Measurements from ENCODE around the gene VAC14.
"Not testable (repeated sequence)": the region's sequence is repeated elsewhere in the genome, so short reads cannot be mapped to it uniquely, and the experiment has no call there.

VAC14 gene

DNA sequence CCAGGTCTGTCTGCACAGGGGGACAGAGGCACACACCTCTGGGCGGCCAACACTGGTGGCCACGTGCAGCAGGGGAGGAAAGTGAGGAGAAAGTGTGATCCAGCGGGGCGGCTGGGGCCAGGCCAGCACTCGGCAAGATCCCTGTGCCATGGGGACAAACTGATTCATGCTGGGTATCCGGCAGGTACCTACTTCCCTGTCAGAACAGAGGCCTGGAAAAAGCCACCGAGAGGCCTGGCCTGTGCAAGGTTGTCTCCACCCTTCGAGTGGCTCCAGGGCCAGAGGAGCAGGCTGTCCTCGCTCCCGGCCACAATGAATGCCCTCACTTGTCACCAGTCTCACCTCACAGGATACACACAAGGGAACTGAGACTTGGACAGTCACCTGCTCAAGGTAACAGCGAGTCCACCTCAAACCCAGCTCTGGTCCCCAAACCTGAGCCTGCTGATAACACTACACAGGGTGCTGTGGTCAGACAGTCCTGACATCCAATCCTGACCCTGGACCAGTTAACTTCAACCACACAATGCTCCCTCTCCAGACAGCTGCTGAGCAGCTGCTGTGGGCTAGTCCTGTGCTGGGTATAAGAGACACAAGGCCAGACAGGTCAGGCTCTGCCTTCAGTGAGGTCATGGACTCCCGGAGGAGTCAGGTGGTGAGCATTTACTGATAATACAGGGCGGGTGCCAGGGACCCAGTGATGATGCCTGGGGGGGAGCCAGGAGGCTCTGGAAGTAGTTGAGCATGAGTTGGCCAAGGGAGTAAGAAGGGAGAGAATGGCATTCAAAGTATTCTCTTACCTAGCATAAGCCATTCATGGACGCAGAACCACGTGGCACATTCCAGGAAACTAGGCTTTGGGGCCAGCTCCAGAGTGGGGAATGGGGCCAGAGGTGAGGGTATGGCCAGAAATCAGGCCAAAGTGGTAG lies 53.0 kb downstream of the VAC14 start:
- no peak overlapping the region for H3K27ac Mint-ChIP-seq
- no peak overlapping the region for H3K4me3 Mint-ChIP-seq
- peaks cover 67% of the 10 kb centered on the region for H3K36me3 Mint-ChIP-seq (ENCODE audit: low read depth)
- DNase-seq, result no peak
- H3K9me3 Mint-ChIP-seq, result no peaks in the 10 kb centered on the region
- peaks cover 28% of the 10 kb centered on the region for H3K4me1 Mint-ChIP-seq (ENCODE audit: low read depth)
- no peaks in the 10 kb centered on the region for H3K27me3 Mint-ChIP-seq

GRCh38 chr16:70746708-70747424 lies 54.1 kb downstream of the VAC14 start:
- Mint-ChIP-seq H3K4me1 (ENCODE audit: low read depth) (peaks cover 29% of the 10 kb centered on the region), H3K27me3 (no peaks in the 10 kb centered on the region), H3K36me3 (ENCODE audit: low read depth) (peaks cover 67% of the 10 kb centered on the region), H3K4me3 (no peak overlapping the region), H3K27ac (peak overlapping the region; percentile 87), H3K9me3 (no peaks in the 10 kb centered on the region)
- no peak for DNase-seq

DNA sequence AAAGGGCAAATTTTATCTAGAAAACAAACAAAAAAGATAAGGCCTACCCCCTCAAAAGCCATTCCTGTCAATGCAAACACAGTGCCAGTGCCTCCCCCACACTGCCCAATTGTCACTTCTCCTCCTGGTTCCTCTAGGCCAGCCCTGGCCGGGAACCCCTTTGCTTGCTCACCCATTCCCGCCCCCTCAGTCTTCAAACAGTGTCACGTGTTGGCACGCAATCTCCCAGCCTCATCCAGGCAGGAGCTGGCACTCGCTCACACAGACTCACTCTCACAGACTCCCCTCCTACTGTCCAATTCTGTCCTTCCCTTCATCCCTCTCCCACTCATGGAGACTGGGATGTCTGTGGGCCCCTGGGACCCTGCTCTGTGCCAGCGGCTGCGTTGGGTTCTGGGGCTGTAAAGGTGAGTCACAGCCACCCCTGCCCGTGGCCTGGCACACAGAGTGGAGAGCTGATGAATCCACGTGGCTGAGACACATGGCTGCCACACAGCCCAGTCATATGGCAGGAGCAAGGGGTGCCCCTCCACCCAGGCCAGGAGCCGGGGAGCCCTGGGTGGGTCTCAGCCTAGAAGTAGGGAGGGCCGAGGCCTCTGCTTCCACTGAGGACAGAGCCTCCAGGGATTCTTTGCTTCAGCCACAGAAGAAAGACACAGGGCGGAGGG lies 54.8 kb downstream of the VAC14 start:
- Mint-ChIP-seq H3K27ac (peak overlapping the region; percentile 87), H3K27me3 (no peaks in the 10 kb centered on the region), H3K36me3 (ENCODE audit: low read depth) (peaks cover 74% of the 10 kb centered on the region), H3K4me3 (no peak overlapping the region), H3K4me1 (ENCODE audit: low read depth) (peaks cover 36% of the 10 kb centered on the region), H3K9me3 (no peaks in the 10 kb centered on the region)
- no peak for DNase-seq

GRCh38 chr16:70745536-70746025 lies 55.4 kb downstream of the VAC14 start:
- no peak overlapping the region for H3K4me3 Mint-ChIP-seq
- peaks cover 75% of the 10 kb centered on the region for H3K36me3 Mint-ChIP-seq (ENCODE audit: low read depth)
- no peaks in the 10 kb centered on the region for H3K9me3 Mint-ChIP-seq
- peak overlapping the region; percentile 37 for H3K27ac Mint-ChIP-seq
- H3K27me3 Mint-ChIP-seq, result no peaks in the 10 kb centered on the region
- peaks cover 41% of the 10 kb centered on the region for H3K4me1 Mint-ChIP-seq (ENCODE audit: low read depth)
- no peak for DNase-seq

DNA sequence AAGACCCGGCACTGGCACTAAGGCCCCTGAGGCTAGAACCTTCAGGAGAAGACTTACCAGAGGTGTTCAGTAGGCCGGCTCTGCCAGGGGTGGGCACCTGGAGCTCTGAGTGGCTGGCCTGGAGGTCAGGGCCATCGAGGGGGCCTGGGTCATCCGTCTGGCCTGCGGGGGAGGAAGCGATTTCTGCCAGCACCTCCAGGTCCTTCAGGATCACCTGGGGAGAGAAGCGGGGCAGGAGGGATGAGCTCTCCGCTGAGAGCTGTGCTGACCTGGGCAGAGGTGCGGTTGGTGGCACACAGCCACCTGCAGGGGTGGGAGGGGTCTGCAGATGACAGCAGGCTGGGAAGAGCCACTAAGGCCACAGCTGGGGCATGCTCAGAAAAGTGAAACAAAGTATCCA lies 56.6 kb downstream of the VAC14 start:
- Mint-ChIP-seq H3K27me3 (no peaks in the 10 kb centered on the region), H3K9me3 (no peaks in the 10 kb centered on the region), H3K27ac (no peak overlapping the region), H3K4me1 (ENCODE audit: low read depth) (peaks cover 47% of the 10 kb centered on the region), H3K4me3 (no peak overlapping the region), H3K36me3 (ENCODE audit: low read depth) (peaks cover 77% of the 10 kb centered on the region)
- DNase-seq, result no peak

DNA sequence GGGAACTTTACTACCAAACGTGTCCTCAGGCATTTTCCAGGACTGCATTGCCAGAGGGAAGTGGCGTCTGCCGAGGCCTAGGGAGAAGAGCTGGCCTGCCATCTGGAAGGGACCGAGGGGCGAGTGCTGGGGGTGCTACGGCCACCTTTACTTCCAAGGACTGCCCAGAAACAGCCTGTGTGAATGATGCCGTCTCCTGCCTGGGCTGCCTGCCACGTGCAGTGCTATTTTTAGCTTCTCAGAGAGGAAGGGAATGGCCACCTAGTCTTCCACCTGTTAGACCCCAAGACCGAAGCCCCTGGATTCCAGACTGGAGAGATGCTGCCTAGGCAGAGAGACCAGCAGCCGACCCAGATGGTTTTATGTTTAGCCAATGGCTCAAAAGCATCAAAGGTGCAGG lies 57.2 kb downstream of the VAC14 start:
- Mint-ChIP-seq H3K9me3 (no peaks in the 10 kb centered on the region), H3K4me3 (no peak overlapping the region), H3K4me1 (ENCODE audit: low read depth) (peaks cover 53% of the 10 kb centered on the region), H3K27me3 (no peaks in the 10 kb centered on the region), H3K36me3 (ENCODE audit: low read depth) (peaks cover 77% of the 10 kb centered on the region), H3K27ac (peak overlapping the region; percentile 8)
- no peak for DNase-seq

GRCh38 chr16:70742967-70743366 lies 58.0 kb downstream of the VAC14 start:
- H3K27ac Mint-ChIP-seq, H3K27me3 Mint-ChIP-seq, H3K4me3 Mint-ChIP-seq, DNase-seq, H3K9me3 Mint-ChIP-seq: not testable (repeated sequence)
- H3K36me3 Mint-ChIP-seq (ENCODE audit: low read depth), result peaks cover 77% of the 10 kb centered on the region
- H3K4me1 Mint-ChIP-seq (ENCODE audit: low read depth), result peaks cover 56% of the 10 kb centered on the region

DNA sequence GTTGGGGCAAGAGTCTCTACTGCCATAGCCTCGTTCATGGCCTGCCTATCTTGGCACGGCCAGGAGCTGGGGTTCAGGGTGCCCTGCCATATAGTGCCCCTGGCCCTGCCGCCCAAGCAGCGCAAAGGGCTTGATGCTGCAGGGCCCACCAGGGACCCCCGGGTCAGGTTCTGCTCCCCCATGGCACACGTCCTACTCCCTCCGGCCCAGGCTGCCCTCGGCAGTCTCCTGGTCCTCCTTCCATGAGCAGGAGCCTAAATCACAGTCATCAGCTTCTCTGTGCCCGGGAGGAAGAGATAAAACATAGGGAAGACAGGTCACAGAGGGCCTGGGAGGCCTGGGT lies 59.2 kb downstream of the VAC14 start:
- peaks cover 56% of the 10 kb centered on the region for H3K4me1 Mint-ChIP-seq (ENCODE audit: low read depth)
- H3K9me3 Mint-ChIP-seq, result no peaks in the 10 kb centered on the region
- peaks cover 75% of the 10 kb centered on the region for H3K36me3 Mint-ChIP-seq (ENCODE audit: low read depth)
- H3K27ac Mint-ChIP-seq, result peak overlapping the region; percentile 60
- H3K4me3 Mint-ChIP-seq, result no peak overlapping the region
- H3K27me3 Mint-ChIP-seq, result no peaks in the 10 kb centered on the region
- no peak for DNase-seq

- peak; percentile 38 for DNase-seq
- no peak overlapping the region for H3K4me3 Mint-ChIP-seq
- H3K36me3 Mint-ChIP-seq (ENCODE audit: low read depth), result peaks cover 72% of the 10 kb centered on the region
- H3K27me3 Mint-ChIP-seq, result no peaks in the 10 kb centered on the region
- H3K9me3 Mint-ChIP-seq, result no peaks in the 10 kb centered on the region
- peak overlapping the region; percentile 60 for H3K27ac Mint-ChIP-seq
- peaks cover 56% of the 10 kb centered on the region for H3K4me1 Mint-ChIP-seq (ENCODE audit: low read depth)
These were observed 59.8 kb downstream of the VAC14 start for GRCh38 chr16:70740914-70741782.

- no peak for DNase-seq
- no peaks in the 10 kb centered on the region for H3K27me3 Mint-ChIP-seq
- peaks cover 67% of the 10 kb centered on the region for H3K36me3 Mint-ChIP-seq (ENCODE audit: low read depth)
- H3K9me3 Mint-ChIP-seq, result no peaks in the 10 kb centered on the region
- no peak overlapping the region for H3K4me3 Mint-ChIP-seq
- H3K4me1 Mint-ChIP-seq (ENCODE audit: low read depth), result peaks cover 59% of the 10 kb centered on the region
- H3K27ac Mint-ChIP-seq, result peak overlapping the region; percentile 61
These were observed 60.6 kb downstream of the VAC14 start for GRCh38 chr16:70740174-70740913.

DNA sequence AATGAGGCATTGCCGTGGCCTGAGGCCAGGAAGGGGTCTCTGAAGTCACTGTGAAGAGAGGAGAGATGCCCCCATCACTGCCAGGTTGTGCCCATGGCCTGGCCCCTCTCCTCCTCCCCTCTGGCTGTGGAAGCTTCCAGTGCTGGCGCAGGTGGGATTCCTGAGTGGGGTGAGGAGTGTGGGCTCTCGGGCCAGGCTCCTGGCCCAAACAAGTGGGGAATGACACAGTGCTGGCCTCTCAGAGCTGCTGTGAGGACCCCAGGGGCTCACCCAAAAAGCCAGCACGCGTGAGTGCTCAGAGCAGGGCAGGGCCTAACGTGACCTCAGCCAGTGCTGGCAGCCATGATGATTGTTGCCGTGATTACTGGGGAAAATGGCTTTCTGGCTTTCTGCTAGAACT lies 61.6 kb downstream of the VAC14 start:
- Mint-ChIP-seq H3K4me1 (ENCODE audit: low read depth) (peaks cover 63% of the 10 kb centered on the region), H3K36me3 (ENCODE audit: low read depth) (peaks cover 68% of the 10 kb centered on the region), H3K4me3 (no peak overlapping the region), H3K27me3 (no peaks in the 10 kb centered on the region), H3K27ac (peak overlapping the region; percentile 97), H3K9me3 (no peaks in the 10 kb centered on the region)
- no peak for DNase-seq

- H3K36me3 Mint-ChIP-seq (ENCODE audit: low read depth), result peaks cover 60% of the 10 kb centered on the region
- peak overlapping the region; percentile 97 for H3K27ac Mint-ChIP-seq
- no peaks in the 10 kb centered on the region for H3K9me3 Mint-ChIP-seq
- H3K4me1 Mint-ChIP-seq (ENCODE audit: low read depth), result peaks cover 63% of the 10 kb centered on the region
- no peaks in the 10 kb centered on the region for H3K27me3 Mint-ChIP-seq
- H3K4me3 Mint-ChIP-seq, result peak overlapping the region; percentile 72
- DNase-seq, result peak; percentile 40
These were observed 62.6 kb downstream of the VAC14 start for GRCh38 chr16:70738083-70738977.
